HG03175 (cell line): ENCODE measurements around the gene GRAP.
"Not testable (repeated sequence)": the region's sequence is repeated elsewhere in the genome, so short reads cannot be mapped to it uniquely, and the experiment has no call there.

Experiments used
- ATAC-seq: cut with Tn5 transposase; IDR thresholded peaks from one replicate; pipeline ENCODE4 v1.9.1; 2021; ENCODE audit warnings: mild to moderate bottlenecking, moderate library complexity; ENCODE audit not compliant: unreplicated experiment

GRAP gene

GRCh38 chr17:19043032-19043431 is 3.7 kb downstream of the GRAP start:
- not testable (repeated sequence) for ATAC-seq

GRCh38 chr17:19042369-19042768 is 4.4 kb downstream of the GRAP start:
- ATAC-seq = not testable (repeated sequence)

- ATAC-seq = not testable (repeated sequence)
Measured at GRCh38 chr17:19041871-19042270, 4.9 kb downstream of the GRAP start.

- not testable (repeated sequence) for ATAC-seq
Measured at GRCh38 chr17:19040350-19040749, 6.4 kb downstream of the GRAP start.

- ATAC-seq = not testable (repeated sequence)
Measured at GRCh38 chr17:19038730-19039129, 8.0 kb downstream of the GRAP start.

GRCh38 chr17:19038007-19038406 is 8.8 kb downstream of the GRAP start:
- not testable (repeated sequence) for ATAC-seq

GRCh38 chr17:19037547-19037946 is 9.2 kb downstream of the GRAP start:
- not testable (repeated sequence) for ATAC-seq

- ATAC-seq = peak; percentile 27
Measured at GRCh38 chr17:19036186-19036585, 10.6 kb downstream of the GRAP start.

GRCh38 chr17:19032377-19032988 is 14.3 kb downstream of the GRAP start:
- ATAC-seq = peak; percentile 61

- not testable (repeated sequence) for ATAC-seq
Measured at GRCh38 chr17:19031729-19032128, 15.0 kb downstream of the GRAP start.

- not testable (repeated sequence) for ATAC-seq
Measured at GRCh38 chr17:19030771-19031449, 15.8 kb downstream of the GRAP start.

GRCh38 chr17:19029740-19030139 is 17.0 kb downstream of the GRAP start:
- ATAC-seq = not testable (repeated sequence)

GRCh38 chr17:19028671-19029070 is 18.1 kb downstream of the GRAP start:
- ATAC-seq = not testable (repeated sequence)

- no peak for ATAC-seq
Measured at GRCh38 chr17:19024101-19025078, 22.4 kb downstream of the GRAP start.

GRCh38 chr17:19023209-19023999 is 23.4 kb downstream of the GRAP start:
- no peak for ATAC-seq

GRCh38 chr17:19022747-19023146 is 24.0 kb downstream of the GRAP start:
- ATAC-seq = no peak

GRCh38 chr17:19022128-19022527 is 24.6 kb downstream of the GRAP start:
- no peak for ATAC-seq

- no peak for ATAC-seq
Measured at GRCh38 chr17:19021622-19022083, 25.1 kb downstream of the GRAP start.

GRCh38 chr17:19021011-19021621 is 25.6 kb downstream of the GRAP start:
- ATAC-seq = not testable (repeated sequence)

GRCh38 chr17:19020016-19020415 is 26.7 kb downstream of the GRAP start:
- no peak for ATAC-seq
